T-helper 1 cell (primary cell): ENCODE measurements around the gene CDV3.

Experiments used
- DNase-seq, 5 donors: peaks; one replicate each; pipeline ENCODE4 v3.0.0-alpha.2; 2012 to 2020

Gene CDV3

DNA sequence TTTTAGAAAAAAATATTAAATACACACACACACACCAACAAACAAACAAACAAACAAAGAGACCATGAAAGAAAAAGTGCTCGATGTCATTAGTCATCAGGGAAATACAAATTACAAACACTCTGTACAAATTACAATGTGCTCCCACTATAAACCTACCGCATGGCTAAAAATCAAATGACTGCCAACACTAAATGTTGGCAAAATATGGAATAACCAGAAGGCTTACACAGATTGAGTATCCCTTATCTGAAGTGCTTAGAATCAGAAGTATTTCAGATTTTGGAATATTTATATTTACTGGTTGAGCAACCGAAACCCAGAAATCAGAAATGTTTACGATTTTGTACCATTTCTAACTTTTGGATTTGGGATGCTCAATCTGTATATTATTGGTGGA is 33.4 kb downstream of the CDV3 start:
- DNase-seq, result no peak

DNA sequence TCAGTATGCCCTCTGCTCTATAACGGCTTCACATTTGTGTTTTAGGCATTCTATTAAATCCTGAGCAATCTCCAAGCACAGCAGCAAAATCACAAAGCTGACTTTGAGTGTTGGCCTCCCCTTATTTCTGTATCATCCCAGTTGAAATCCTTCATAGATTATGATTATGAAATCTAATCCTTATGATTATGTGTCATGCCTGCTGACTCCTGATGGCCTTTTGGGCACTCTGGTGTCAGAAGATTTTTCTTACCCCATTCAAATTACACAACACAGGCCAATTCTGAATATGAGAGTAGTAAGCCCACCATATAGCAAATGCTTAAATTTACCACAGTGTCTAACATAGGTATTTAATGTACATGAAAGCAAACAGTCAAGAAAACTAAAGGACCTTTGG is 34.3 kb downstream of the CDV3 start:
- no peak for DNase-seq

DNA sequence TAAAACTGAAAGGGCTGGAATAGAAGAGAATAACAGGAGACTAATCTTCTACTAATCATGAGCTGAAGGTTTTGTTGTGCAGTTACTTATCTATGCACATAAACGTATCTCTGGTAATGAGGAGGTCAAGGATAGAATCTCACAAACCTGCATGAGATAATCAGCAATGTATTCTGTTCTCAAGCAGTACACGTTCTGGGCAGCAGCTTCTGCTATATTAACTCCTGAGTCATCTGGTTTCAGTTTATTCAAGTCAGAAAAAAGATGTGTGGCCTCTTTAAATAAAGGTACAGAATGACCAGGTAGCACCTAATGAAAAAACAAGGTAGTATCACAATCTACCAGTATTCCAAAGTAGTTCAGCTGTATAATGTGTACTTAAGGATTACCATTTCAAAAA is 34.9 kb downstream of the CDV3 start:
- DNase-seq, result no peak

DNA sequence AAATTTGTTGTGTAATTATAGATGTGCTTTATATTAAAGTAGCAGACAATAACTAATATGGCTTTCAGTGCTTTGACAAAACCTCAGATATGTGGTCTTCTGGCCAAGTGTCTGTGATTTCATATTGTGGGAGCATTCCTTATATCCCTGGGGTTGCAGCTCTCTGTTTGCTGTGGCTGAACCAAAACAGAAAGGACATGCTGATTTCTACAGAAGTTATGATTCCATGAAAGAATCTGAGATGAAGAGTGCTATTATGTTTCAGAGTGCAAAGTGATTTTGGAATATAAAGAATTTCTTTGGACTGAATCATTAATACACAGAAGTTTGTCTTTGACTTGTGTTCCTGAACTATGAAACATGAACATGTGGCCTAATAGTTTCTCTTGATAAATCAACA is 36.5 kb downstream of the CDV3 start:
- no peak for DNase-seq

DNA sequence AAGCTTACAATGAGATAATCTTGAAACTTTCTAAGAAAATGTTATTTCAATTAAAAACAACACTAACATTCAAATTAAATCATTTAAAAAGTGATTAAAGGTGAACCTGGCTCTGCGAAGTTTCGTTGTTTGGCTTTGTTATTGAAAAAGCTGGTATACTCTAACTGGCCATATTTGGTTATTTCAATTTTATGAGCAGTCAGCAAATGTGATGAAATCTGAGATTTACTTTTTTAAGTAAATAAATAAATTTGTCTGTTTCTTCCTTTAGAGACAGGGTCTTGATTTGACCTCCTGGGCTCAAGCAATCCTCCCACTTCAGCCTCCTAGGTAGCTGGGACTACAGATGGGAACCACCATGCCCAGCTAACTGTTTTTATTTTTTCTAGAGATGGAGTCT is 38.0 kb downstream of the CDV3 start:
- no peak for DNase-seq

DNA sequence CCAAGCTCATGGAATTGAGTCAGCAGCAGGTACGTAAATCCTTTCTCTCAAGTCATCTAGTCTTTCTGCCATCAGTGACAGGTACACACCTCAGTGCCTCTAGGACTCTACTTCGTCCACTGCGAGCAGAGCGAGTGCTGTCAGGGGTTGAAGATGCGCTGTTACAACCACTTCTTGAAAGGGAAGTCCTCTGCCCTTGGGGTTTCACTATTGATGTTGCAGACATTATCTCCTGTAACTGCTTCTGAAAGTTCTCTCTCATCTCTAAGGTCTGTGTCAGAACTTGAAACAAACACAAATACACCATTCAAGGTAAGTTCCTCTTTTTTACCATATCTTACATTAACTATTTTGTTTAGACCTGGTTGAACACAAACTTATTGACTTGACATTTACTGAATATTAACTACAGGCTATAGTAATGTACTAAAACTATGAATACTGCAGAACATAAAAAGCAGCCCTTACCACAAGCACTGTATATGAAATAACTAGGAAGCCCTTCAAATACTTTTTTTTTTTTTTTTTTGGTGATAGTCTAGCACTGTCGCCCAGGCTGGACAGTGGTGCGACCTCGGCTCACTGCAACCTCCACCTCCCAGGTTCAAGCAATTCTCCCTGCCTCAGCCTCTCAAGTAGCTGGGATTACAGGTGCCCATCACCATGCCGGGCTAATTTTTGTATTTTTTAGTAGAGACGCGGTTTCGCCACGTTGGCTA is 46.7 kb downstream of the CDV3 start:
- DNase-seq, result peak in 1 of 5 donors; percentile 12

DNA sequence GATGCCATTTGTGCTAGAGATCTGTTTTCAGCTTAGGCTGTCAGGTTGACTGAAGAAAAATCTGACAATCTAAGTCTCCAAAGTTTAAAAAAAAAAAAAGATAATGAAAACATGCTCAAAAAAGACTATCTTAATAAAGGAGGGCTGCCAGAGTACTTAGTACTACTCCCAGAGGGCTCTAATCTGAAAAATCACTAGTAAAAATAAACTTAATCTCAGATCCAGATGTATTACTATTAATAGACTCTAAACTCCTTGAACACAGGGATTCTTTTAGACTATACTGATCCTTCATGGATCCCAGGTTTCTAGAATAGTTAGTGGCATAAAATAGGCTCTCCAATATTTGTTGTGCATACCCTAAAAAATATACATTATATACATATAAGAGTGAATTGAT is 54.3 kb downstream of the CDV3 start:
- DNase-seq, result no peak

DNA sequence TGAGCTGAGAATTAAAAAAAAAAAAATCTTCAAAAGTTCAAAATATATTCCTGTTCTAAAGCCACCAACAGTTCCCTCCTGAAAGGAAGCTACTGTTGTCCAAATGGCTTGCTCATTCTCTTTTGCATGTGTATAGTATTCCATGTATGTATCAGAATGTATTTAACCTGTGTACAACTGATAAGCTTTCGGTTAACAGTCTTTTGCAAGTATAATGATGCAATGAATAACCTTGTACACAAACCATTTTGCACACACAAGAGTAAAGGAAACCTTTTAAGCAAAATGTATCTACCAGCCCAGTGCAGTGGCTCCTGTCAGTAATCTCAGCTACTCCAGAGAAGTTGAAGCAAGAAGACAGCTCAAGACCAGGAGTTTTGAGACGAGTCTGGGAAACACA is 55.7 kb downstream of the CDV3 start:
- DNase-seq, result no peak

DNA sequence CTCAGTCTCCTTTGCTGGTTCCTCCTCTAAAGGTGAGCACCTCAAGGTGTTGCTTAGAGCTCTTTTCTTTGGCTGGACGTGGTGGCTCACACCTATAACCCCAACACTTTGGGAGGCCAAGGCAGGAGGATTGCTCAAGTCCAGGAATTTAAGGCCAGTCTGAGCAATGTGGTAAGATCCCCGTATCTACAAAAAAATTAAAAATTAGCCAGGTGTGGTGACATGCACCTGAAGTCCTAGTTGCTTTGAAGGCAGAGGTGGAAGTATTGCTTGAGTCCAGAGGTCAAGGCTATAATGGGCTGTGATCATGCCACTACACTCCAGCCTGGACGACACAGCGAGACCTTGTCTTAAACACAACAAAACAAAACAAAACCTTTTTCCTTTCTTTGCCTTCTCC is 60.0 kb downstream of the CDV3 start:
- DNase-seq, result no peak
